ENCODE data around the gene CDKN2A. TPM values are rescaled to one million over a fixed set of nuclear protein-coding genes. Genes with fewer than 3 reads are reported as not detected.

Gene CDKN2A
- total RNA-seq, 1 donor from 2014 or later, result not detected

DNA sequence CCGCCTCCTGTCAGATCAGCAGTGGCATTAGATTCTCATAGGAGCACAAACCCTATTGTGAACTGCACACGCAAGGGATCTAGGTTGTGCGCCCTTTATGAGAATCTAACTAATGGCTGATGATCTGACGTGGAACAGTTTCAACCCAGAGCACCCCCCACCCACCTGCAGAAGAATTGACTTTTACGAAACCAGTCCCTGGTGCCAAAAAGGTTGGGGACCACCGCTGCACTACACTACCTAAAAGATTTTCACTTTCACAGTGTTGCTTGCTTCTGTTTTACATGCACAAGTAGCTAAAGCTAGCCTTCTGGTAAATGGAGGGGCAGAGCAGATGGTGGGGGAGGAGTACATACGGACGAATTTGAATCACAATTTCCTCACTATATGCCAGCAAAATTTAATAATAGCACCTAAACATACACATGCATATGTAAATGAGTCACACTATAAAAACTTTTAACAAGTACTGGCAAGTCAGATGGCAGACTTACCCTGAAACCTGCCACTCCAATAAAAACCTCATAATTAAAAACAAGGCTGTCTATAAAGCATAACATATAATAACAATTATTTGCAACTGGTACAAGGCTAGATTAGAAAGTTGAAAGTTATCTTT is 38.9 kb upstream of the CDKN2A start:
- H3K36me3 ChIP-seq (ENCODE audit: control insufficient read depth in 3 of 3, insufficient read depth in 3 of 3, low read length in 3 of 3), result no peaks in the 10 kb centered on the region
- H3K4me1 ChIP-seq (ENCODE audit: control insufficient read depth in 3 of 3, insufficient read depth in 3 of 3, low read length in 3 of 3), result peaks cover 4 to 13% (median 8%) of the 10 kb centered on the region in 3 donors
- H3K27me3 ChIP-seq (ENCODE audit: control insufficient read depth in 3 of 3, insufficient read depth in 3 of 3, low read length in 3 of 3), result no peaks in the 10 kb centered on the region
- H3K27ac ChIP-seq (ENCODE audit: low read depth, low read length), result no peak overlapping the region
- H3K4me3 ChIP-seq (ENCODE audit: low read length in 3 of 3), result no peak overlapping the region
- H3K9me3 ChIP-seq (ENCODE audit: control insufficient read depth in 3 of 3, low read length in 3 of 3), result no peaks in the 10 kb centered on the region
- H3K9ac ChIP-seq (ENCODE audit: low read depth in 1 of 3, low read length in 3 of 3), result no peak overlapping the region

DNA sequence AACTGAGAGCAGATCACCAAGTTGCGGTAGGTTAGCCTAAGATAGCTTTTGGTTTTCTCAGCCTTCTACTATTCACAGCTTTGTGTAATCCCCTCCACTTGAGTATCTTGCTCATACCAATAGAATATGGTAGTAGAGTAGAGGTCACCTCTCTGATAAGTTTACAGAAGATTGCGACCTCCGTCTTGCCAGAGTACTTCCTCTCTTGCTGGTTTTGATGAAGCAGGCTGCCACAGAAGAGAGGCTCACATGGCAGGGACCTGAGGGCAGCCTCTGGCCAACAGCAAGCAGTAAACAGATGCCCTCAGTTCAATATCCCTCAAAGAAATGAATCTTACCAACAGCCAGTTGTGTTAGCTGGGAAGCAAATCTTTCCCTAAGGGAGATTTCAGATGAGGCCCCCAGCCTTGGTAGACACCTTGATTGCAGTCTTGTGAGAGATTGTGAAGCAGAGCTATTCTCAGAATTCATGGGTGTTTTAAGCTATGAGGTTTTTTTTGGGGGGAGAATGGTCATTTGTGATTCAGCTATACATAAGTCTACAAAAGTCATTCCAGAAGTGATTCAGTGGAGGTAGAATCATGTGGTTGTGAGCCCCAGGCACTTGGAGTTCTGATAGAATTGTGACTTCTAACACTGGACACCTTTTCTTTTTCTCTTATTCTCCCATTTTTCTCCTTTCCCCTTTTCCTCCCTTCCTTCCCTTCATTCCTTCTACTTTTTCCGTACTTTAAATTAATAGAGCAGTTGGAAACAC is 37.6 kb upstream of the CDKN2A start:
- no peak overlapping the region for H3K9ac ChIP-seq (ENCODE audit: low read depth in 1 of 3, low read length in 3 of 3)
- H3K36me3 ChIP-seq (ENCODE audit: control insufficient read depth in 3 of 3, insufficient read depth in 3 of 3, low read length in 3 of 3), result no peaks in the 10 kb centered on the region
- H3K27me3 ChIP-seq (ENCODE audit: control insufficient read depth in 3 of 3, insufficient read depth in 3 of 3, low read length in 3 of 3), result no peaks in the 10 kb centered on the region
- no peak overlapping the region for H3K27ac ChIP-seq (ENCODE audit: low read depth, low read length)
- no peaks in the 10 kb centered on the region for H3K9me3 ChIP-seq (ENCODE audit: control insufficient read depth in 3 of 3, low read length in 3 of 3)
- H3K4me3 ChIP-seq (ENCODE audit: low read length in 3 of 3), result no peak overlapping the region
- peaks cover 4 to 10% (median 6%) of the 10 kb centered on the region in 3 donors for H3K4me1 ChIP-seq (ENCODE audit: control insufficient read depth in 3 of 3, insufficient read depth in 3 of 3, low read length in 3 of 3)

DNA sequence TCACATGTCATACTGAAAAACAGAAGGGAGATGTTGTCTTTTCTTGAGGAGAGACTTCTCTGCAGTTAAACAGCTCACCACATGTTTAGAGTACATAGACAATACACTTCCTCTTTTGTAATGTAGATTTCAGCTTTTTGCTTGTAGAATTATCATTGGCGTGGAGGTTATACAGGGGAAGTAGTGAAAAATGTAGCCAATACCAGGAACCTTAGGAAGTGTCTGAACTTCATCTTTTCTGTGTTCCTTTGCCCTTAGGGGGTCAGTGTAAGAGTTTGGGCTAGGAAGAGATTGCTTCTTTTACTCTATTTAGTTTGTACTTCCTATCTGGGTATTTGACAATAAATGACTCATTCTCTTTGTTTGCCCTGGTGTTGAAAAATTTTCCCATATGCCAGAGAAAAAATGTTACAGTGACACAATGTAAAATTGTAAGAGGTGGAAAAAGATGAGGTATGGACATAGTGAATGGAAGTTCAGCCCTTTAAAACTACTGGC is 36.0 kb upstream of the CDKN2A start:
- Histone ChIP-seq H3K4me3 (ENCODE audit: low read length in 3 of 3) (no peak overlapping the region), H3K9ac (ENCODE audit: low read depth in 1 of 3, low read length in 3 of 3) (no peak overlapping the region), H3K9me3 (ENCODE audit: control insufficient read depth in 3 of 3, low read length in 3 of 3) (no peaks in the 10 kb centered on the region), H3K27ac (ENCODE audit: low read depth, low read length) (no peak overlapping the region), H3K27me3 (ENCODE audit: control insufficient read depth in 3 of 3, insufficient read depth in 3 of 3, low read length in 3 of 3) (no peaks in the 10 kb centered on the region), H3K4me1 (ENCODE audit: control insufficient read depth in 3 of 3, insufficient read depth in 3 of 3, low read length in 3 of 3) (no peaks in the 10 kb centered on the region), H3K36me3 (ENCODE audit: control insufficient read depth in 3 of 3, insufficient read depth in 3 of 3, low read length in 3 of 3) (no peaks in the 10 kb centered on the region)

DNA sequence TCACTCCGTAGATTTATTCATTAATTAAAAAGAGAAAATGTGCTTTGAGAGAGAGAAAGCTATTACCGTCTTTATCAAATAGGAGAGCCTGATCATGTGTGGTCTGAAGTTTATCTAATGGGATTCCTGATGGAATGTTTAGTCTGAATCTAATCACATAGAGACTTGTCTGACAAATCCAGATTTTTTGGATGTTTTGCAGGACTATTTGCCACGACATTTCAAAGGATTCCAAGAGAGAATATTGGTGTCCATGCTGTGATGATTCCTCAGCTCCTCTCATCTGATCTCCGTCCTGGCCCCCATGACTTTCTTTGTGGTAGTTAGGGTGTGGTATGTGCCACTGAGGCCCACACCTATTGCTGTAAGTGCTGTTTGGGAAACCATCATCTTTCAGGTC is 35.0 kb upstream of the CDKN2A start:
- no peaks in the 10 kb centered on the region for H3K4me1 ChIP-seq (ENCODE audit: control insufficient read depth in 3 of 3, insufficient read depth in 3 of 3, low read length in 3 of 3)
- H3K9me3 ChIP-seq (ENCODE audit: control insufficient read depth in 3 of 3, low read length in 3 of 3), result no peaks in the 10 kb centered on the region
- H3K9ac ChIP-seq (ENCODE audit: low read depth in 1 of 3, low read length in 3 of 3), result no peak overlapping the region
- no peaks in the 10 kb centered on the region for H3K36me3 ChIP-seq (ENCODE audit: control insufficient read depth in 3 of 3, insufficient read depth in 3 of 3, low read length in 3 of 3)
- H3K27me3 ChIP-seq (ENCODE audit: control insufficient read depth in 3 of 3, insufficient read depth in 3 of 3, low read length in 3 of 3), result peaks cover 0 to 3% (median 0%) of the 10 kb centered on the region in 3 donors
- no peak overlapping the region for H3K27ac ChIP-seq (ENCODE audit: low read depth, low read length)
- no peak overlapping the region for H3K4me3 ChIP-seq (ENCODE audit: low read length in 3 of 3)

DNA sequence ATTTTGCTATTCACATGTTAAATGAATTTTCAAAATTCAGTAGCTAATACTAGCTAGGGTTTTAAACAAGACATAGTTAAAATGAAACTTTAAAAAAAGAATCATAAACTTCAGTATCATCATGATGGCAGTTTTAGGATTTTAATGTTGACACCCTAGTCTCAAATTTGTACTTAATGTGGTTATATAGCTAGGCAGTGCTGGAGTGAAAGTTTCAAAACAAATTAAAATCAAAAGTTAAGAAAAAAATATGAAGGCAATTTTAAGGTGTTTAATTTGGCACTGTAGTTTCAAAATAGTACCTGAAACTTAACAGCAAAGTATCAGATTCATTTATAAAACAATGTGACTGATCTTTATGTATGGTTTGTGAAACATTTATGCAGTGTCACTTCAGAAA is 34.2 kb upstream of the CDKN2A start:
- Histone ChIP-seq H3K9ac (ENCODE audit: low read depth in 1 of 3, low read length in 3 of 3) (no peak overlapping the region), H3K4me1 (ENCODE audit: control insufficient read depth in 3 of 3, insufficient read depth in 3 of 3, low read length in 3 of 3) (no peaks in the 10 kb centered on the region), H3K27me3 (ENCODE audit: control insufficient read depth in 3 of 3, insufficient read depth in 3 of 3, low read length in 3 of 3) (peaks cover 0 to 3% (median 0%) of the 10 kb centered on the region in 3 donors), H3K9me3 (ENCODE audit: control insufficient read depth in 3 of 3, low read length in 3 of 3) (no peaks in the 10 kb centered on the region), H3K4me3 (ENCODE audit: low read length in 3 of 3) (no peak overlapping the region), H3K27ac (ENCODE audit: low read depth, low read length) (no peak overlapping the region), H3K36me3 (ENCODE audit: control insufficient read depth in 3 of 3, insufficient read depth in 3 of 3, low read length in 3 of 3) (no peaks in the 10 kb centered on the region)

DNA sequence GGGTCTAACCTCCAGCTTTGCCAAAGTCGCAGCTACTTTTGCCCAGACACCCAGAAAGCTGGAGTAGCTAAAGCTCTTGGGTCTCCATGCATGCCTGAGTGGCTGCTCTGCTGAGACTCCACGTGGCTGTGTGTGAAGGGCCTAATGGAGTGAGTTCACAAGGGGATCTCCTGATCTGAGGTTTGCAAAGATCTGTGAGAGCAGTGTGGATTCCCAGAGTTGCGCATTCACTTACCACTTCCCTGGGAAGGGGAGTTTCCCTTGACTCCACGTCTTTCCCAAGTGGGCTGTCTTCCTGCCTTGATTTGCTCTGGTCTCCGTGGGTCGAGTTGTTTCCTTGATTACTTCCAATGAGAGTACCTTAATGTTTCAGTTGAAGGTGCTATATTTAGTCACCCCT is 32.5 kb upstream of the CDKN2A start:
- H3K9me3 ChIP-seq (ENCODE audit: control insufficient read depth in 3 of 3, low read length in 3 of 3), result no peaks in the 10 kb centered on the region
- H3K27ac ChIP-seq (ENCODE audit: low read depth, low read length), result no peak overlapping the region
- peaks cover 0 to 3% (median 0%) of the 10 kb centered on the region in 3 donors for H3K27me3 ChIP-seq (ENCODE audit: control insufficient read depth in 3 of 3, insufficient read depth in 3 of 3, low read length in 3 of 3)
- no peak overlapping the region for H3K4me3 ChIP-seq (ENCODE audit: low read length in 3 of 3)
- no peak overlapping the region for H3K9ac ChIP-seq (ENCODE audit: low read depth in 1 of 3, low read length in 3 of 3)
- H3K36me3 ChIP-seq (ENCODE audit: control insufficient read depth in 3 of 3, insufficient read depth in 3 of 3, low read length in 3 of 3), result no peaks in the 10 kb centered on the region
- H3K4me1 ChIP-seq (ENCODE audit: control insufficient read depth in 3 of 3, insufficient read depth in 3 of 3, low read length in 3 of 3), result no peaks in the 10 kb centered on the region

DNA sequence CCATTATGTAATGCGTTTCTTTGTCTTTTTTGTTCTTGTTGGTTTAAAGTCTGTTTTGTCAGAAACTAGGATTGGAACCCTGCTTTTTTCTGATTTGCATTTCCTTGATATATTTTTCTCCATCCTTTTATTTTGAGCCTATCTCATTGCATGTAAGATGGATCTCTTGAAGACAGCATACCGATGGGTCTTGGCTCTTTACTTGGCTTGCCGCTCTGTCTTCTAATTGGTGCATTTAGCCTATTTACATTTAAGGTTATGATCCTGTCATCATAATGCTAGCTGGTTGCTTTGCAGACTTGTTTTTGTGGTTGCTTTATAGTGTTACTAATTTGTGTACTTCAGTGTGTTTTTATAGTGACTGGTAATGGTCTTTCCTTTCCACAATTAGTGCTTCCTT is 28.2 kb upstream of the CDKN2A start:
- Histone ChIP-seq H3K4me1 (ENCODE audit: control insufficient read depth in 3 of 3, insufficient read depth in 3 of 3, low read length in 3 of 3) (no peaks in the 10 kb centered on the region), H3K27me3 (ENCODE audit: control insufficient read depth in 3 of 3, insufficient read depth in 3 of 3, low read length in 3 of 3) (peaks cover 0 to 3% (median 0%) of the 10 kb centered on the region in 3 donors), H3K27ac (ENCODE audit: low read depth, low read length) (no peak overlapping the region), H3K4me3 (ENCODE audit: low read length in 3 of 3) (no peak overlapping the region), H3K9me3 (ENCODE audit: control insufficient read depth in 3 of 3, low read length in 3 of 3) (no peaks in the 10 kb centered on the region), H3K36me3 (ENCODE audit: control insufficient read depth in 3 of 3, insufficient read depth in 3 of 3, low read length in 3 of 3) (no peaks in the 10 kb centered on the region), H3K9ac (ENCODE audit: low read depth in 1 of 3, low read length in 3 of 3) (no peak overlapping the region)

DNA sequence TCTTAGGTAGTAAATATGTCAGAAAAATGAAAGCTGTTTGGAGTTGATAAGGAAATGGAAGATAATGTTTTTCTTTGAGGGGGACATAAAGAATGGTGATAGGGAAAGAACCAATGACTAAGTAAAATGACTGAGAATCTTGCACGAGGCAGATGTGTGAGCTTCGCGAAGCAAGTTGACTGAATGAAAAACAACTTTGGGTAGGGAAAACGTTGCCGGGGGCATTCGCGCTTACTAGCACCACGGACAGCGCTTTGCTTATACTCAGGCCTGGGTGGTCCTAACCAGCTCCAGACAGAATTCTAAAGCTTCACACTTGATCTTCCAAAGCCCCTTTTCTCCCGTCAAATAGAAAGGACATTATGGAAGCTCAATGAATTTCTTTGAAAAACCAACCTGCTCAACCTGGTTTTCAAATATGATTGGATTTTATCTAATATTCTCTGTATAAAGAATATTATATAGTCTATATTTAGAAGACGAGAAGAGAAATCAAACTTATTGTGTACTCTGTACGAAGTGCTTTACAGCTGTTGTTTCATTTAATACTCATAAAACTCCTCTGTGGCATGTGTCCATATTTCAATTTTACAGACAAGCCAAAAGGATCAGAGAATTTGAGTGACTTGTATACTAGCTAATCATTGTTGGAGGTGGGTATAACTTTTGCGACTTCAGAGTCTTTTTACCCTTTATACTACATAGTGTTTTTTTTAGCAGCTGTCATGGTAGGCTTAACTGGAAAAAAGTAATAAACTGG is 16.9 kb upstream of the CDKN2A start:
- Histone ChIP-seq H3K27ac (ENCODE audit: low read depth, low read length) (no peak overlapping the region), H3K9ac (ENCODE audit: low read depth in 1 of 3, low read length in 3 of 3) (no peak overlapping the region), H3K27me3 (ENCODE audit: control insufficient read depth in 3 of 3, insufficient read depth in 3 of 3, low read length in 3 of 3) (peaks cover under 1 to 6% (median 2%) of the 10 kb centered on the region in 3 donors), H3K36me3 (ENCODE audit: control insufficient read depth in 3 of 3, insufficient read depth in 3 of 3, low read length in 3 of 3) (no peaks in the 10 kb centered on the region), H3K4me3 (ENCODE audit: low read length in 3 of 3) (no peak overlapping the region), H3K4me1 (ENCODE audit: control insufficient read depth in 3 of 3, insufficient read depth in 3 of 3, low read length in 3 of 3) (peaks cover 3 to 14% (median 3%) of the 10 kb centered on the region in 3 donors), H3K9me3 (ENCODE audit: control insufficient read depth in 3 of 3, low read length in 3 of 3) (no peaks in the 10 kb centered on the region)

DNA sequence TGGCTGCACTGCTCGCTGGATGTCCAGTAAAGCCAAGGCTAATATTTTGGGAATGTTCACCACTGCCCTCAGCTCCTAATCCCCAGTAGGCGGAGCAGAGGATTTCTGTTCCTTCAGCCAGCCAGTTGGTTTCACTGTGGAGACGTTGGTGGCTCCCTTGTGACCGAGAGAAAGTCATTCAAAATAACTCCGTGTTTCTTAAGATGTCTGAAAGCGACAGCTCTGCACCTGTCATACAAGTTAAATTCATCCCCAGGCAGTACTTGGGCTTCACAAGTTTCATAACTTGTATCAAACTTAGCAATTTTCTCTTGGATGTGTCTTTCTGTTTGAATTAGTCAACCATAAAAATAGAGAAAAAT is 15.3 kb upstream of the CDKN2A start:
- Histone ChIP-seq H3K36me3 (ENCODE audit: control insufficient read depth in 3 of 3, insufficient read depth in 3 of 3, low read length in 3 of 3) (peaks cover 4 to 9% (median 4%) of the 10 kb centered on the region in 3 donors), H3K27ac (ENCODE audit: low read depth, low read length) (peak overlapping the region; percentile 91), H3K27me3 (ENCODE audit: control insufficient read depth in 3 of 3, insufficient read depth in 3 of 3, low read length in 3 of 3) (peaks cover 5 to 18% (median 5%) of the 10 kb centered on the region in 3 donors), H3K9me3 (ENCODE audit: control insufficient read depth in 3 of 3, low read length in 3 of 3) (no peaks in the 10 kb centered on the region), H3K4me3 (ENCODE audit: low read length in 3 of 3) (peak overlapping the region; percentile 80 to 93 (median 92)), H3K9ac (ENCODE audit: low read depth in 1 of 3, low read length in 3 of 3) (no peak overlapping the region), H3K4me1 (ENCODE audit: control insufficient read depth in 3 of 3, insufficient read depth in 3 of 3, low read length in 3 of 3) (peaks cover 3 to 14% (median 3%) of the 10 kb centered on the region in 3 donors)
